NCI-H2171 (cell line): ENCODE measurements around the gene VIPR2.
"Not testable (repeated sequence)": the region's sequence is repeated elsewhere in the genome, so short reads cannot be mapped to it uniquely, and the experiment has no call there.

Source experiments
- DNase-seq: peaks from one replicate; lab custom pipeline; 2025; lab: John Stamatoyannopoulos, UW

The VIPR2 gene

DNA sequence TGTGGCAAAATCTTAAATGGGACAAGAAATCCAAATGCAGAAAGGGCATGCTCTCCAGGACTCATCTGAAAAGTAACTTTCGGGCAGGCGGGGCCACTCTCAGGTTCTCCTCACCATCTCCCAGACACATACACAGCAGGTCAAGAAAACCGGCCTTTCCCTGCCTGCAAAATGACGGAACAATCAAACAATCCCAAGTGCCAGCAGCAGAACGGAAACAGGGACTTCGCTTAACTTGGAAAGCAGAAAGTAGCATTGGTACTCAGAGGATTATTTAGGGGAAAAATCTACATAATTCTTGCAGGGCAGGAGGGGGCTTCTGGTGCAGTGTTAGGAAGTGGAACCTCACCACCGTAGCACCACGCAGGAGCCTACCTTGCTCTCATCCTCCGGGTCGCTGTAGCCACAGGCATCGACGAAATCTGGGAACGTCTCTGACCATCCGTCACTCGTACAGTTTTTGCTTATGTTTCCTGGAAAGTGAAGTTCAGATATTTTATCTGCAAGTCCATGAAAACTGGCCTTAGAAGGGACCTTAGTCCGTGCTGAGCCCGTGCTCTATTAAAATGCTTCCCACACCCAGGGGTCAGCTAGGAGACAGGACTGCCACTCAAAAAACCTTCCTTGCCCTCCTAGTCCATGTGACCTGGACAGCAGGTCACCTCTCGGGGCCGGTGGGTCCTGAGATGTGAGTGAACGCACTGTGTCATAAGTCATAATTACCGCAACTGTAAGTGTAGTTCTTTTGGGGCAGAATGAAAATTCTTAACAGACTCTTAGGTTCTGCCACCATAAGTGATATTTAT is 41.1 kb downstream of the VIPR2 start:
- no peak for DNase-seq

DNA sequence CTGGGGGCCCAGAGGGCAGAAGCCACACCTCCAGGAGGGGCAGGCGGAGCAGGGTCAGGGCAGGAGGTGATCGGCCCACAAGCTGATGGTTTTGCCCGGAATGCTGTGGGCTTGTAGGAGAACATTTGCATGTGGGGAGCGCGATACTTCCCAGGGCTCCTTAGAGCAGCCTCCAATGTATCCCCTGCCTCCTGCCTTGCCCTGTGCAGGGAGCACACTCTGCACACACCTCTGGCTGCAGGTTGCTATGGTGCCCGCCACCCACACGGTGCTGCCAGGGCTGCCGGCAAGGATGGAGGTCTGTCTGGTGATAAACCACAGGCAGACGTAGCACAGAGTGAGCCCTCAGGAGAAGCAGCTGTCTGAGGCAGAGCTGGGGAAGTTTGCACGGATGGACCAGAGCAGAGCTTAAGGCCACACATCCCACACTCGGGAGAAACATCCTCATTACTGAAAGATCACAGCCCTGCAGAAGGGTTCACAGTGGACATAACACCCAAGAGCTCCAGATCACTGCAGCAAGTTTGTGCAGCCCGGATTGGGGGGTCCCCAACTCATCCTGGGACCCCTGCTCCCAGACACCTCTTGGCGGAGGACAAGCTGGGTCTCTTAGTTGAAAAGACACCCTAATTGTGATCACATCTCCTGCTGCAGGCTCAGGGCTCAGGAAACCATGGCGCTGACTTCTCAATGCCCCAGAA is 41.8 kb downstream of the VIPR2 start:
- no peak for DNase-seq

DNA sequence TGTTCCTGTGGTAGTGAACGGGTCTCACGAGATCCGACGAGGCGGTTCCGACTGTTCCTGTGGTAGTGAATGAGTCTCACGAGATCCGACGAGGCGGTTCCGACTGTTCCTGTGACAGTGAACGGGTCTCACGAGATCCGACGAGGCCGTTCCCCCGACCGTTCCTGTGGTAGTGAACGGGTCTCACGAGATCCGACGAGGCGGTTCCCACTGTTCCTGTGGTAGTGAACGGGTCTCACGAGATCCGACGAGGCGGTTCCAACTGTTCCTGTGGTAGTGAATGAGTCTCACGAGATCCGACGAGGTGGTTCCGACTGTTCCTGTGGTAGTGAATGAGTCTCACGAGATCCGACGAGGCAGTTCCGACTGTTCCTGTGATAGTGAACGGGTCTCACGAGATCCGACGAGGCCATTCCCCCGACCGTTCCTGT is 43.0 kb downstream of the VIPR2 start:
- DNase-seq, result not testable (repeated sequence)

DNA sequence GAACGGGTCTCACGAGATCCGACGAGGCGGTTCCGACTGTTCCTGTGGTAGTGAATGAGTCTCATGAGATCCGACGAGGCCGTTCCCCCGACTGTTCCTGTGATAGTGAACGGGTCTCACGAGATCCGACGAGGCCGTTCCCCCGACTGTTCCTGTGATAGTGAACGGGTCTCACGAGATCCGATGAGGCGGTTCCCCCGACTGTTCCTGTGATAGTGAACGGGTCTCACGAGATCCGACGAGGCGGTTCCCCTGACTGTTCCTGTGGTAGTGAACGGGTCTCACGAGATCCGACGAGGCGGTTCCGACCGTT is 43.6 kb downstream of the VIPR2 start:
- DNase-seq, result not testable (repeated sequence)

DNA sequence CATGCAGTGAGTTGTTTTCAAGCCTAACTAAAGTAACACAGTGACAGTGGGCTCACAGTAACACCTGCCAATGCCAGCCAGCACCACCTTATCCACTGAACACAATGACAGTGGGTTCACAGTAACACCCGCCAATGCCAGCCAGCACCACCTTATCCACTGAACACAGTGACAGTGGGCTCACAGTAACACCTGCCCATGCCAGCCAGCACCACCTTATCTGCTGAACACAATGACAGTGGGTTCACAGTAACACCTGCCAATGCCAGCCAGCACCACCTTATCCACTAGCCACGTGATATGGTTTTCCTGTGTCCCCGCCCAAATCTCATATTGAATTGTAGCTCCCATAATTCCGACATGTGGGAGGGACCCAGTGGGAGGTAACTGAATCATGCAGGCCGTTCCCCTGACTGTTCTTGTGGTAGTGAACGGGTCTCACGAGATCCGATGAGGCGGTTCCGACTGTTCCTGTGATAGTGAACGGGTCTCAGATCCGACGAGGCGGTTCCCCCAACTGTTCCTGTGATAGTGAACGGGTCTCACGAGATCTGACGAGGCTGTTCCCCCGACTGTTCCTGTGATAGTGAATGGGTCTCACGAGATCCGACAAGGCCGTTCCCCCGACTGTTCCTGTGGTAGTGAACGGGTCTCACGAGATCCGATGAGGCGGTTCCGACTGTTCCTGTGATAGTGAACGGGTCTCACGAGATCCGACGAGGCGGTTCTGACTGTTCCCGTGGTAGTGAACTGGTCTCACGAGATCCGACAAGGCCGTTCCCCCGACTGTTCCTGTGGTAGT is 44.2 kb downstream of the VIPR2 start:
- not testable (repeated sequence) for DNase-seq

DNA sequence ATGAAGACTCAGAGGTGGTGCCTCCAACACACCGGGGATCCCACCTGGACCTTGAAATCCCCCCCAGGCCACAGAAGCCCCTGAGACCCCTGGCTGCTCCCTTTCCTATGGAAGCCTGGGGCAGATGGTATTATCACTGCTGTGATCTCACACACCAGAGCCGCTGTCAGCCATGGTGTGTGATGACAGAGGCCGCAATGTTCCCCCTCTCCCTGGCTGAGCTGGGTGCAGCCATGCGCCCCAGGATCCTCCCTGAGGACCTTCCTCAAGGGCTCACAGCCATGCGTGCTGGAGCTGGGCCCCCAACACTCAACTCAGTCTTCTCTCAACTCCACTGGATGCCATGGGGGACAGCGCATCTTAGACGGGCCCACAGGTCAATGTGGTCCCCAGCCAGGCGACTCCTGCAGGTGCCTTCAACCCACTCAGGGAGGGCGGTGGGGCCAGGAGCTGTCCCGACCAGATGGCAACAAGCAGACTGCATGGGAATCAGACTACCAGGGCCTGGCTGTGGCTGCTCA is 44.9 kb downstream of the VIPR2 start:
- DNase-seq, result no peak

DNA sequence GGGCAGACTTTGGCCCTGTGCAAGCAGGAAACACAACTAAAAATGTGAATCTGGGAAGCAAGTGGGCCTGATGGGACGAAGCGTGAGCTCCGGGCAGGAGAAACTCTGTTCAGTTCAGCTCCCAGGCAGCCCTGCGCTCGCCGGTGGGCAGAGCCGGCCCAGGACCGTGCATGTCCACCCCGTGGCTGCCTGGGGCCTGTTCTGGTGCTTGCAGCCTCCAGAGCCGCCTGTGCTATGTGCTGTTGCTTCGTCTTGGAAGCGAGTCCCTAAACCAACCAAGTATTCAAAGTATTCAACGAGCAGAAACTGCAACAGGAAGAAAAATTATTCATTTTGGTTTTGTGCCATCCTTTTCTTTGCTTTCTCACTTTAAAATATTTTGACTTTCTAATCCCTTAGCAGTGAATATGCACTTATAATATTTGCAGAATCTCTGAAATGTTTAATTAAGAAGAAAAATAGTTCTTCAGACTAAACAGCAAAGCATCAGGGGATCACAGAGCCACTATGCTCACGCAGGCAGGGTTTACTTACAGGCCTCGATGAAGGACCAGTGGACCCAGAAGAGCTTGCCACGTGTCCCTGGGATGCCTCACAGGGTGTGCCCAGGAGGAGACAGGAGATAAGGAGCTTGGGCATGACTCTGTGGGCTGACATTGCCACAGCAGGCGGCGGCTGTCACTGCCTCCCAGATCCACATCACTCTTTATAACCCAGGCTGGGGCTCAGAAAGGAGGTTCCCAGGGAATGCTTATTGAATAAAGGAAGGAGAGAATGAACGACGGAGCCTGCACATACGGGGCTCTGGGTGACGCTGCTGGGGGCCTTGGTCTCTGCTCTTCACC is 45.6 kb downstream of the VIPR2 start:
- no peak for DNase-seq

DNA sequence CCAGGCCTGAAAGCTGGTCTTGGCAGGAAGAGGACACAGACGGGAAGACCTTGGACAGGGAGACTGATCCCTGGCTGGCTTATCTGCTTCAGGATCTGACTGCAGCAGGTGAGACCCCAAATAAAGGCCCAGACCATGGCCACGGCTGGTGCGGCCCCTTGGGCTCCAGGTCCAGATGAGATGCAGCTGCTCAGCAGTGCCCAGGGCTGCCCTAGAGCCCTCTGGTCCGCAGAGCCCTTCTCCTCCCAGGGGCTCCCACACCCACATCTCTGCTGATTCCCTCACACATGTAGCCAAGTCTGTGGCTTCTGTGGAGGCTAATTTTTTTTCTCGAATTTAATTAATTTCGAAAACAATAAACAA is 46.3 kb downstream of the VIPR2 start:
- no peak for DNase-seq

DNA sequence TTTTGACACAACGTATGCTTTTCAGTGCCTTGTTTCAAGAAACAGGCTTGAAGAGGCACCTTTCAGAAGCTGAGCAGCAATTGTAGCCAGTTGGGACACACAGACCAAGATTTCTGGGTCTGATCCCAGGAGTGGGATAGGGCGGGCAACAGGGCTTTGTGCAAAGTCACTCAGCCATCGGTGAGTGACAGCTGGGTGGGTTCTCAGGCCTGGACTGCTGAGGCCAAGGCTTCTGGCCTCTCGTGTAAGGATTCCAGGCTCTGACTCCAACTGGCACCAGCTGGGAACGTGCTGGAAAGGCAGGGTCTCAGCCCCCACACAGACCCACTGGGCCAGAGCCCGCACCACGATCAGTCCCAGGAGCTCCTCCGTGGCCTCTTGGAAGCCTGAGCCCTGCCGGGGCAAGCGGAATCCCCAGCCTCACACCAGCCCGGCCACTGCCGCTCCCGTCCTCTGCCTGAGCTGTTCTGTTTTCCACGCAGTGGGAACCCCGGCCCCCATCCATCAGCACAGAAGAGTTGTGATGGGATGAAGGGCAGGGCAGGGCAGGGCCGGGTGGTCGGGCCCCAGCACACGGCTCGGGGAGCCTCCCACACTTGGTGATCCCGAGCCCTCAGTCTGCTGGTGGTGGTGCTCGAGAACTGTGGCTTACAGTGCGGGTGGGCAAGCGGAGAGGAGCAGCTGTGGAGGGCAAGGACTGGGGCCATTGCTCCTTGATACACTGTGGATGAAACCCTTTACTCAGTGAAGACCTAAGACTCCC is 46.8 kb downstream of the VIPR2 start:
- DNase-seq, result no peak

DNA sequence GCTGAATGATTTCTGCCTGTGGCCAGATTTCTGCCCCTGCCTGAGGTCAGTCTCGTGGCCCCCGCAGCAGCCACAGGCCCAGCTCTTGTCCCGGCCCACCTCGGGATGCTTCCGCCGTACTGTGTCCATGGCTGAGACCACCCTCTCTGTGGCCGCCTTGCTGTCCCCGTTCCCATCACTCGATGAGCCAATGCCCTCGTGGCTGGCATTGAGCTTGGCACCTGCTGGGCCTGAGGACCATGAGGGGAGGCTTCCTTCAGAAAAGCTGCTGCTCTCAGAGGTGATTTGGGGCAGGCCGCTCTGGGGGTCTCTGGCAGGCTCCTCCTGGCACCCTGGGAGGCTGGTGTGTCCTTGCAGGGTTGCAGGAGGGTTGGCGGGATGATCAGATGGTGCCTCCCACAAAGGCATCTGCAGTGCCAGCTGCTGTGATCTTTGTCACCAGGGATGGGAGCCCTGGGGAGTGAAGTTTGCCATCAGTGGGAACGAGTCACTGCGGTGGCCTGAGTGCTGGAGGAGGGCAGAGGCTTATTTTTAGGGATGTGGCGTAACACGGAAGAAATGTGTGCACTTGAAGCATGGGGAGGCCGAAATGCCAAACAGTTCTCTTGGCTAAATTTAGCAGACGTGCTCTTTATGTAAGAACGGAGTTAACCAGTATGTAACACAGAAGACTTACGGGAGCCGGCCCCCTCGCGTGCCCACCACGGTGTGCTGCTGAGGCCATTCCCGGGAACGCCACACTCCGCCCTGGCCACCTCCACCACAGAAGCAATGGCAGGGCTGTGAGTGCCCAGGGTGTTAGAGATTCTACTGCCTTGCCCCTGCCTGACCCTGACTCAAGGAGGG is 47.7 kb downstream of the VIPR2 start:
- peak; percentile 13 for DNase-seq

DNA sequence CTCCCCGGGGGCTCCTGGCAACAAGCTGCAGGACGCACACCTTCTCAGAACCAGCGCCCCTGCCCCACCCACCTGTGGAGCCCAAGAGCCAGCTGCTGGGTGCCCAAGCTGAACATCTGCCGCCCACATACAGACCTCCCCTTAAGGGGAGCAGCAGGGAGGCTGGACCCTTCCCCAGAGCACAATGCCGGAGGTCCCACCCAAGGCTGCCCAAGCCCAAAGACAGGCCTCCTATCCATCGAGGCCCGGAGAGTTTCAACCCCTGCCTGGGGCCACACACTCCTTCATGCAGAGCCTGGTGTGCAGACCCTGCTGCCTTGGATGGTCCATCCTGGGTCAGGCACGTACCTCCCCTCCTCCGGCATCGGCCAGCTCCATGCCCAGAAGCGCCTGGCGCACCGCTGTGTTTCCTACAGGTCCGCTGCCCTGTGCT is 48.7 kb downstream of the VIPR2 start:
- no peak for DNase-seq

DNA sequence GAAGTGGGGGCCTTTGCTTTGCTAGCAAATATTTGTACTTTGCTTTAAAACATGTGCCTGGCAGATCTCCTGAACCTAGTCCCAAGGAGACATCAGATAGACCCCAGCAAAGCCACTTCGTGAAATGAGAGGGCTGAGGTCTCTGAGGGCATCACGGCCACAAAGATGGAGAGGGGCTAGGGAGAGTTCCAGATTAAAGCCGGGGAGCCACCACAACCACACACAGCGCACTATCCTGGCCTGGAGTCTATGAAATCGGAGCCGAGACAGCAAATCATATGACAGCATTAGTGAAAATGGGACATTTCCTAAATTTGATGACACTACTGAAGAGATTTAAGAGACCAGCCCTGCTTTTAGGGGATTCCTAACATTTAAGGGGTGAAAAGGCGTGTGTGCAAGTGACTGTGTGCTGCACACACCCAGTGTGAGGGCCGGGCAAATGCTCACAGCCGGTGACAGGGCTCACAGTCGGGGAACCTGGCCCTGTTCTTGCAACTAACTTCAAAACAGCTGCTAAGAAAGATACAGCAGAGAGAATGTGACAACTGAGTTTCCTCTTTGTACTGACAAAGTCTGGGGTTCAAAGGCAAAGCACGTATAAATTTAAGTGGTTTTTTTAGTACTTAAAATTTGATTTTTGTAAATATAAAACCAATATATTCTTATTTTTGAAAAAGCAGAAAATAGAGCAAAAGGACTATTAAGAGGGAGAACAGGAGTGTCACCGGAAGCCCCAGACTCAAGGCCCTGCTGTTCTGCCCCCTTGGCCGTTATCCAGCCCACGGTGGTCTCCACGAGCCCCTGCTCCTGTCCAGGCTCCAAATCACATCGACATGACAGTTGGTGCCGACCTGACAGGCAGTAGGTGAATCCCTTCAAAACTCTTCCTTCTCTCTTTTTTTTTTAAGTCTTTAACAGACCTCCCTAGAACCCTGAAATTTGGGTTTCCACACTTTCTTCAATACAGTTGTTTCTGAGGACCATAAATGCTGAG is 49.5 kb downstream of the VIPR2 start:
- DNase-seq, result no peak

DNA sequence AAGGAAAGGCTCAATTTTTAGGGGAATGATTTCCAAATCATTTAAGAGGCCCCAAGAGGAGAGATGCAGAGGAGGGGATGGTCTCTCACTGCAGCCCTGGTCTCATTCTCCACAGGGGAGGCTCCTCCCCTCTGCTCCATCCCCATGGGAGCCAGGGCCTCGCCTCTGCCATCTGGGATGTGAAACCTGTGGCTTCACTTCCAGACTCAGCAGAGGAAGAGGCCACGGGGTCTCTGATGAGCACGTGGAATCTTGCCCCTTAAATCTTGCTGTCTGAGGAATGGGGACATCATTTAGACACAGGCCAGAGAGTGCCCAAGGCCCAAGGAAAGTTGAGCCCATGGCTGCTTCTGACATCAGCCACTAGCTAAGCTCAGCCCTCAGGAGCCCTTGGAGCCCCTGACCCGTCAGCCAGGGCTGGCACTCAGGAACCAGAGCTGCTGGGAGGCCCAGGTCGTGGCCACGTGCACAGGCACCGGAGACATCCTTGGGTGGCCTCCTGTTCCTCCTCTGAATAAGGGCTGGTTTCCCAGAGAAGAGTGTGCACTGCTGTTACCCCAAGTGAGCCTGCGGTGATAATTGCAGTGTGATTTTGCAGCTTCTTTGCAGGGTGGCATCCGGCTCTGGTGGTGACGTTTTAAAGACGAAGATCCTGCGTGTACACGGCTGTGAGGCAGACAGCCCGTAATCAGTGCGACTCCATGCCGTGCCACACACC is 50.5 kb downstream of the VIPR2 start:
- DNase-seq, result peak; percentile 86

DNA sequence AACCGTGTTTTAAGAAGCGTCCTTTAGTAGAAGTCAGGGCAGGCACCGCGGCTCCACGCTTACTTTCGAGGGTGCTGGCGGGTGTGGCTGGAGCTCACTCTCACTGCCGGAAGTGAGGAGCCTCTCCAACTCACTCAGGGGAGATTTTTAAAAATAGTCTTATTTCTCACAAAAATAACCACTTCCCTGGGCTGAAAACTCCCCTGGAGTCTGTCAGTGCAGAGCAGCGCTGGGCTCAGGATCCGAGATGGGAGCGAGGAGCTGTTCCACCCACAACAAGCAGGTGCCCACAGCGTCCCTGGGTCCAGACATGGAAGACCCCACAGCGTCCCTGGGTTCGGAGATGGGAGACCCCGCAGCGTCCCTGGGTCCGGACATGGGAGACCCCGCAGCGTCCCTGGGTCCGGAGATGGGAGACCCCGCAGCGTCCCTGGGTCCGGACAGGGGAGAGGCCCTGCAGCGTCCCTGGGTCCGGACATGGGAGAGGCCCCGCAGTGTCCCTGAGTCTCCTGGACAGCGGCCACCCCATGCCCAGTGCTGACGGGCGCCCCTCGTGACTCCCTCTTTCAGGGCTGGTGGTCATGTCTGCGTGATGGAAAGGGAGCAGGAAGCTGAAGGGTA is 51.2 kb downstream of the VIPR2 start:
- DNase-seq, result no peak

DNA sequence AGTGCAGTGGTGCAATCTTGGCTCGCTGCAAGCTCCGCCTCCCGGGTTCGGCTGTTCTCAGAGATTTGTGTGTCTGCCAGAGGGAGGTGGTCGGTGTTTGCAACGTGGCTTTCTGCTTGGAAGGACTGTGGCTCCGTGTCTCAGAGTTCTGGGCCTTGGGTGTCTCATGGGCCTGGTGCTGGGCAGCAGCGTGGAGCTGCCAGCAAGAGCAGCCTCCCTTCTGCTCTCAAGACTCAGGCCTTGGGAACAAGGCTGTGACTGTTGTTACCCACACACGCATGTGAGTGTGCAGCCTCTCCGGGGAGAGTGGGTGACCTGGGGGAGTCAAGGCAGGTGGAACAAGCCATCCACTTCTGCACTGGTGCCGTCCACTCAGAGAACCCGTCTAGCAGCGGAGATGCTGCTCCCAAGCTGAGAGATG is 52.0 kb downstream of the VIPR2 start:
- no peak for DNase-seq

DNA sequence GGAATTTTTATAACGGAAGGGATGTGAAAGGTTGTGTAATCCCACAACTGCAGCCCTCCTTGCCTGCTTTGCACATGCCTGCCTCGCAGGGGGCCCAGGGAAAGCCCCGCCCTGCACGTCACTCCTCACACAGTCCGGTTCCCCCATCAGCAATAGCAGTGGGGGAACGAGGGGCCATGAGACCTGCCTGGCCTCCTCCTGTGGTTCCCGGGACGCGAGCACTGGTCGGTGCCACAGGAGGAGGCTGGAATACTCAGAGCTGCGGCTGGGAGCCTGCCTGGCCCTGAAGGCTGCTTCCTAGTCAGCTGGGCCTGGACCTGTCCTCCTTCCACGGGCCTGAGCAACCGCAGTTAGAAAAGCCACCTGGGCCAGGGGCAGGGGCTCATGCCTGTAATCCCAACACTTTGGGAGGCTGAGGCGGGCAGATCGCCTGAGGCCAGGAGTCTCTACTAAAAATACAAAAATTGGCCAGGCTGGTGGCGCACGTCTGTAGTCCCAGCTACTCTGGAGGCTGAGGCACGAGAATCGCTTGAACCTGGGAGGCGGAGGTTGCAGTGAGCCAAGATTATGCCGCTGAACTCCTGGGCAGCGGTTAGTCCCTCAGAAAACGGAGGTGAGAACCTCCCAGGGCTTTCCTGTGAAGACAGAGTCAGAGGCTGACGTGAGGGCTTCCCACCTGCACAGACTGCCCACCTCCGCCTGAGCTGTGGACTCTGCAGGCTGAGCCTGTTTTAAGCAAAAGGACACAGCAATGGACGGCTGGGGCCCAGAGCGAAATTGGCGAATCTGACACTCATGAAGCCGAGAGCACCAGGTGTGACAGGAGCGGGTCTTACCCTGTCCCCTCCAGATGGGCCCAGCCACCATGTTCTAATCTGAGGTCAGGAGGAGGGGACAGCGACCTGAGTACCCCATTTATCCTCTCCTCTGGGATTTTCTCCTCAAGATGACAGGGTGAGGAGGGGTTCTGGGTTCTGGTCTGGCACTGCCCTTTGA is 52.9 kb downstream of the VIPR2 start:
- DNase-seq, result no peak
